ENCODE data around the gene KCNIP4. TPM values are rescaled to one million over a fixed set of nuclear protein-coding genes. Genes with fewer than 3 reads are reported as not detected.

The KCNIP4 gene
- total and polyA plus RNA-seq, 2 donors (not counting 1 experiment from before 2014, with no cell fraction given) = not detected

- H3K9ac ChIP-seq (ENCODE audit: low read length) = no peak overlapping the region
- no peak overlapping the region for H3K4me3 Mint-ChIP-seq
- WGBS (ENCODE audit: insufficient coverage) = no CpG with 5 or more reads among the region's 1 CpG
- CTCF ChIA-PET = no interaction called here
- H3K9me3 ChIP-seq (ENCODE audit: control extremely low read depth in 1 of 3, control insufficient read depth in 2 of 3, insufficient read depth in 1 of 3, low read length in 2 of 3) = peaks cover 2 to 16% (median 3%) of the 10 kb centered on the region in 3 donors
- H3K9me3 Mint-ChIP-seq (ENCODE audit: insufficient read depth) = peaks cover 12% of the 10 kb centered on the region
- no peak overlapping the region for H3K27ac ChIP-seq (ENCODE audit: low read length in 2 of 2)
- TF ChIP-seq EZH2 (IDR thresholded peaks at IDR 0.05; ENCODE audit: borderline replicate concordance, insufficient read depth, low read depth, low read length, poor library complexity, severe bottlenecking) = no peak
- no peak overlapping the region for H3K27ac Mint-ChIP-seq
- no peak overlapping the region for H3K4me2 ChIP-seq (replicated peaks; ENCODE audit: low read depth, low read length, poor library complexity, severe bottlenecking)
- H4K20me1 ChIP-seq (ENCODE audit: control insufficient read depth, insufficient read depth, low read length, poor library complexity, severe bottlenecking) = no peaks in the 10 kb centered on the region
- ATAC-seq (ENCODE audit: low read depth) (no peak), DNase-seq (no peak)
- H3K4me1 ChIP-seq (ENCODE audit: control insufficient read depth in 2 of 2, insufficient read depth in 2 of 2, low read length in 2 of 2) = no peaks in the 10 kb centered on the region
- no peaks in the 10 kb centered on the region for H3K27me3 ChIP-seq (replicated peaks in 1 of 4; ENCODE audit: control extremely low read depth in 1 of 4, control insufficient read depth in 3 of 4, insufficient read depth in 4 of 4, low read length in 3 of 4)
- H3K4me1 Mint-ChIP-seq = no peaks in the 10 kb centered on the region
- no peak overlapping the region for H3K4me3 ChIP-seq (ENCODE audit: control extremely low read depth in 1 of 5, extremely low read depth in 1 of 5, insufficient read depth in 1 of 5, low read depth in 2 of 5, low read length in 4 of 5)
- POLR2A ChIA-PET = no interaction called here
- H2AFZ ChIP-seq (ENCODE audit: insufficient read depth, low read depth, low read length, poor library complexity, severe bottlenecking) = no peak overlapping the region
- no peaks in the 10 kb centered on the region for H3K27me3 Mint-ChIP-seq
- H3K36me3 ChIP-seq (replicated peaks in 1 of 2; ENCODE audit: control extremely low read depth in 1 of 2, control insufficient read depth in 1 of 2, extremely low read depth in 1 of 2, insufficient read depth in 2 of 2, low read length in 1 of 2) = peaks cover 5 to 11% of the 10 kb centered on the region in 2 experiments
- no peaks in the 10 kb centered on the region for H3K79me2 ChIP-seq (ENCODE audit: control insufficient read depth, insufficient read depth, low read length)
- intact Hi-C loops (cut with micrococcal nuclease) = no loop called here
These were observed 1212.6 kb downstream of the KCNIP4 start for GRCh38 chr4:20735931-20736330.

GRCh38 chr4:20724915-20725314 lies 1223.7 kb downstream of the KCNIP4 start:
- no peak overlapping the region for H3K4me2 ChIP-seq (replicated peaks; ENCODE audit: low read depth, low read length, poor library complexity, severe bottlenecking)
- no peak overlapping the region for H2AFZ ChIP-seq (ENCODE audit: insufficient read depth, low read depth, low read length, poor library complexity, severe bottlenecking)
- Mint-ChIP-seq H3K4me3 (no peak overlapping the region), H3K4me1 (no peaks in the 10 kb centered on the region), H3K27ac (no peak overlapping the region), H3K9me3 (ENCODE audit: insufficient read depth) (no peaks in the 10 kb centered on the region), H3K27me3 (no peaks in the 10 kb centered on the region)
- no peaks in the 10 kb centered on the region for H3K4me1 ChIP-seq (ENCODE audit: control insufficient read depth in 2 of 2, insufficient read depth in 2 of 2, low read length in 2 of 2)
- POLR2A ChIA-PET = no interaction called here
- DNase-seq = no peak
- CTCF ChIA-PET = no interaction called here
- no peak overlapping the region for H3K27ac ChIP-seq (ENCODE audit: low read length in 2 of 2)
- no peak overlapping the region for H3K9ac ChIP-seq (ENCODE audit: low read length)
- H4K20me1 ChIP-seq (ENCODE audit: control insufficient read depth, insufficient read depth, low read length, poor library complexity, severe bottlenecking) = no peaks in the 10 kb centered on the region
- H3K4me3 ChIP-seq (ENCODE audit: control extremely low read depth in 1 of 5, extremely low read depth in 1 of 5, insufficient read depth in 1 of 5, low read depth in 2 of 5, low read length in 4 of 5) = no peak overlapping the region
- intact Hi-C loops (cut with micrococcal nuclease) = no loop called here
- H3K9me3 ChIP-seq (ENCODE audit: control extremely low read depth in 1 of 3, control insufficient read depth in 2 of 3, insufficient read depth in 1 of 3, low read length in 2 of 3) = peaks cover 0 to 10% (median 5%) of the 10 kb centered on the region in 3 donors
- no peak for ATAC-seq (ENCODE audit: low read depth)
- peaks cover 2 to 40% of the 10 kb centered on the region in 2 experiments for H3K36me3 ChIP-seq (replicated peaks in 1 of 2; ENCODE audit: control extremely low read depth in 1 of 2, control insufficient read depth in 1 of 2, extremely low read depth in 1 of 2, insufficient read depth in 2 of 2, low read length in 1 of 2)
- no peaks in the 10 kb centered on the region for H3K27me3 ChIP-seq (replicated peaks in 1 of 4; ENCODE audit: control extremely low read depth in 1 of 4, control insufficient read depth in 3 of 4, insufficient read depth in 4 of 4, low read length in 3 of 4)
- no peaks in the 10 kb centered on the region for H3K79me2 ChIP-seq (ENCODE audit: control insufficient read depth, insufficient read depth, low read length)
- TF ChIP-seq EZH2 (IDR thresholded peaks at IDR 0.05; ENCODE audit: borderline replicate concordance, insufficient read depth, low read depth, low read length, poor library complexity, severe bottlenecking) (no peak), CTCF (IDR thresholded peaks at IDR 0.05) (no peak)
- 83% methylated on average over 2 of the region's 6 CpGs for WGBS (ENCODE audit: insufficient coverage)
